ENCODE results near the gene WNT11.

The WNT11 gene

GRCh38 chr11:76173663-76174062, 32.6 kb downstream of the WNT11 start:
- DNase-seq (ENCODE audit: low read depth): no peak

- DNase-seq (ENCODE audit: low read depth): no peak
These were observed 33.7 kb downstream of the WNT11 start for GRCh38 chr11:76172583-76172982.

GRCh38 chr11:76170468-76170867, 35.8 kb downstream of the WNT11 start:
- no peak for DNase-seq (ENCODE audit: low read depth)

- DNase-seq (ENCODE audit: low read depth): no peak
These were observed 36.8 kb downstream of the WNT11 start for GRCh38 chr11:76169473-76169896.

- no peak for DNase-seq (ENCODE audit: low read depth)
These were observed 38.7 kb downstream of the WNT11 start for GRCh38 chr11:76167590-76167989.

- no peak for DNase-seq (ENCODE audit: low read depth)
These were observed 40.0 kb downstream of the WNT11 start for GRCh38 chr11:76166314-76166713.

GRCh38 chr11:76164861-76165751, 41.2 kb downstream of the WNT11 start:
- DNase-seq (ENCODE audit: low read depth): no peak

- no peak for DNase-seq (ENCODE audit: low read depth)
These were observed 42.2 kb downstream of the WNT11 start for GRCh38 chr11:76164081-76164480.

- DNase-seq (ENCODE audit: low read depth): no peak
These were observed 42.9 kb downstream of the WNT11 start for GRCh38 chr11:76163289-76163880.

GRCh38 chr11:76162336-76163288, 43.7 kb downstream of the WNT11 start:
- DNase-seq (ENCODE audit: low read depth): no peak

- no peak for DNase-seq (ENCODE audit: low read depth)
These were observed 44.9 kb downstream of the WNT11 start for GRCh38 chr11:76161261-76161961.

- DNase-seq (ENCODE audit: low read depth): no peak
These were observed 45.4 kb downstream of the WNT11 start for GRCh38 chr11:76160856-76161255.

- DNase-seq (ENCODE audit: low read depth): no peak
These were observed 46.2 kb downstream of the WNT11 start for GRCh38 chr11:76159983-76160661.

- DNase-seq (ENCODE audit: low read depth): no peak
These were observed 46.9 kb downstream of the WNT11 start for GRCh38 chr11:76159303-76159937.

GRCh38 chr11:76158394-76159302, 47.7 kb downstream of the WNT11 start:
- DNase-seq (ENCODE audit: low read depth): no peak

GRCh38 chr11:76157891-76158290, 48.4 kb downstream of the WNT11 start:
- no peak for DNase-seq (ENCODE audit: low read depth)

GRCh38 chr11:76156971-76157427, 49.3 kb downstream of the WNT11 start:
- no peak for DNase-seq (ENCODE audit: low read depth)

GRCh38 chr11:76155500-76156227, 50.6 kb downstream of the WNT11 start:
- no peak for DNase-seq (ENCODE audit: low read depth)

- no peak for DNase-seq (ENCODE audit: low read depth)
These were observed 52.8 kb downstream of the WNT11 start for GRCh38 chr11:76153571-76153923.

Measured in activated T-helper 1 cell treated with Interleukin-2 at 50 U/mL for 16 hours (primary cell).